GM12801 (cell line): ENCODE results near the gene NPAS3.

Source experiments
- CTCF ChIP-seq: IDR thresholded peaks from one replicate; pipeline ENCODE4 v1.5.1; 2011; ENCODE audit warnings: control low read depth; ENCODE audit not compliant: insufficient read length; ENCODE audit errors: extremely low read depth

The NPAS3 gene

GRCh38 chr14:32933629-32934072, 5.0 kb upstream of the NPAS3 start:
- no peak for TF ChIP-seq CTCF

DNA sequence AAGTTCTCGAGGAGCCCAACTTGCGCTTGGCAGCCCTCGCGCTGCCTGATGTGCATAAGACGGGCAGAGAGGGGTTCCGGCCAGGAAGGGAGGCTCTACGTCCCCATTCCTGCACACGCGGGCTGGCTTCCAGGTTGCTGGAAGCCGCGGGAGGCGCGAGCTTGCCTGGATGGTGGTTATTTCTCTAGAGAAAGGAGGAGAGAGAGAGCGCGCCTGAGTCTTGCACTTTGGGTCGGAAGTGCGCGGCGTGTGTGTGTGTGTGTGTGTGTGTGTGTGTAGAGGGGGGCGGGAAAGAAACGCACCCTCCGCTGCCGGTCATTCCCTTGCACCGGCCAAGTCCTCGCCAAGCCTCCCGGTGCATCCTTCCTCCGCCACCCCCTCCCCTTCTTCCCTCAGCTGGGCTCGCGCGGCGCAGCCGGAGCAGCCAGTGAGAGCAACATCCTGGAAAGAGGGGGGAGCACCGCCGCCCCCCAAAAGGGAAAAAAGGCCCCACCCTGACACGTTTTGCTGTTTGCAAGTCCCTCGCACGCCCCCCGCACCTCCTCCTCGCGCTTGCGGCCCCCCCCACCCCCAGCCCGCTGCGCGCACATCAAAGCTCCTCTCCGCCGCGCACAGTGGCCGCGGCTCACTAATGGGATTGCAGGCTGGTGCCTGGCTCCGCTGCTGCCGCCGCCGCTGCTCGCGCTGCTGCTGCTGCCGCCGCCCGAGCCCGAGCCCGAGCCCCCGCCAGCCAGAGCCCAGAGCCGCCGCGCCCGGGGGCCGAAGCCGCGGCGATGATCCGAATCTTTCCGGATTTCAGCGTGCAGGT, 4.4 kb upstream of the NPAS3 start:
- no peak for TF ChIP-seq CTCF

DNA sequence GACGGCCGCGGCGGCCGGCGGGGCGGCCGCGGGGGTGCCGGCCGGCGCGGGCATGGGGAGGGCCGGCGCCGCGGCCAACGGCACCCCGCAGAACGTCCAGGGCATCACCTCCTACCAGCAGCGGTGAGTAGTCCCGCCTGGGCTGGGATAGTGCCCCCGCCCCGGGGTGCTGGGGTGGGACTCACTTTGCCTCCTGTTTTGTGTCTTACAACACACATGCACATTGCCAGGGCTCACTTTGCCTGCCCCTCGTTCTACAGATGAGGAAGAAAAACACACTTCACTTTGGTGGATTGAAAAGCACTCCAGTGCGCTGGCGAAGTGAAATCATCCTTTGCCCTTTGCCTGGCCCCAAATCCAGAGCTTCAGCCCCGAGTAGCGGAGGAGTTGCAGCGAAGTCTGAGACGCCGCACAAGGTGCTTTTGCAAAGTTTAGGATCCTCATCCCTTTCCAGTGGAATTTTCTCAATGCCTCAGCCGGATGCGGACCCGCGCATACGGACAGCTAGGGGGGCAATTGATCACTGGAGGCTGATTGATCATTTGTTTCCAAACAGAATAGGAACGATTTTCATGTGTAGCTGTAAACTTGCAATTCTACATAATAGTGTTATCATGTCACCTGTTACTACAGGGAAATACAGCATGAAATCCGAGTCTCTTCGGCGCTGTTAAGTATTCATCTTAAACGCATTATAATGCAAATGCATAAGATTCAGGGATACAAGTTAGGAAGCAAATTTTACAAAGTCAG, 3.6 kb upstream of the NPAS3 start:
- no peak for TF ChIP-seq CTCF

DNA sequence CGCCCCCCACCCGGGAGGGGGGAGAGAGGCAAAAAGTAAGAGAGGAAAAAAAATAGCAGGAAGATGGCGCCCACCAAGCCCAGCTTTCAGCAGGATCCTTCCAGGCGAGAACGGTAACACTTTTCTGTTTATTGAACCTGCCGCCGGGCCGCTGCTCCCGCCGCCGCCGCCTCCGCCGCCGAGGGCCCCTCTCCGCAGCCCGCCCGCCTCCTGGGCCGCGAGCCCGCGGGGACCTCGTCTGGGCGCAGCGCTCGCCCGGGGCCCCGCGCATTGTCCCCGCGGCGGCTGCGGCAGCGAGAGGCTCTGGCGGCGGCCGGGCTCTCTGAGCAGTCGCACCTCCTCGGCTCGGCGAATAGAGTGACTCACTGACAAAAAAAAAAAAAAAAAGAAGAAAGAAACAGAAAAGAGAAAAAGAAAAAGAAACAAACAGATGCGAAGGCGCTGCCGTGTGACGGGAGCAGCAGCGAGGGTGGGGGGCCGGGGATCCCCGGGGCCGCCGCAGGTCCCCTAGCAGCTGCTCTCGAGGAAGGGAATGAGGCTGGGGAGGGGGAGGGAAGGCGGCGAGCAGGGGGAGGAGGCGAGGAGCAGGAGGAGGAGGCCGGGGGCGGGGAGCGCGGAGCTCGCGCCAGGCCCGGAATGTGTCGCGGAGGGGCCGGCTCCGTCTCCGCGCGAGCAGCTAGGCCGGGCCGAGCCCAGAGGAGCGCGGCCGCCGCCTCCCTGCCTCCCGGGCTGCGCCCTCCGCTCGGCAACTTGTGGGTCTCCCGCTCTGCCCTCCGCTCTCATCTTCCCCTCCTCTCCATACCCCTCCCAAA, 781 bp downstream of the NPAS3 start:
- no peak for TF ChIP-seq CTCF

GRCh38 chr14:32940066-32940651, 1.5 kb downstream of the NPAS3 start:
- no peak for TF ChIP-seq CTCF

DNA sequence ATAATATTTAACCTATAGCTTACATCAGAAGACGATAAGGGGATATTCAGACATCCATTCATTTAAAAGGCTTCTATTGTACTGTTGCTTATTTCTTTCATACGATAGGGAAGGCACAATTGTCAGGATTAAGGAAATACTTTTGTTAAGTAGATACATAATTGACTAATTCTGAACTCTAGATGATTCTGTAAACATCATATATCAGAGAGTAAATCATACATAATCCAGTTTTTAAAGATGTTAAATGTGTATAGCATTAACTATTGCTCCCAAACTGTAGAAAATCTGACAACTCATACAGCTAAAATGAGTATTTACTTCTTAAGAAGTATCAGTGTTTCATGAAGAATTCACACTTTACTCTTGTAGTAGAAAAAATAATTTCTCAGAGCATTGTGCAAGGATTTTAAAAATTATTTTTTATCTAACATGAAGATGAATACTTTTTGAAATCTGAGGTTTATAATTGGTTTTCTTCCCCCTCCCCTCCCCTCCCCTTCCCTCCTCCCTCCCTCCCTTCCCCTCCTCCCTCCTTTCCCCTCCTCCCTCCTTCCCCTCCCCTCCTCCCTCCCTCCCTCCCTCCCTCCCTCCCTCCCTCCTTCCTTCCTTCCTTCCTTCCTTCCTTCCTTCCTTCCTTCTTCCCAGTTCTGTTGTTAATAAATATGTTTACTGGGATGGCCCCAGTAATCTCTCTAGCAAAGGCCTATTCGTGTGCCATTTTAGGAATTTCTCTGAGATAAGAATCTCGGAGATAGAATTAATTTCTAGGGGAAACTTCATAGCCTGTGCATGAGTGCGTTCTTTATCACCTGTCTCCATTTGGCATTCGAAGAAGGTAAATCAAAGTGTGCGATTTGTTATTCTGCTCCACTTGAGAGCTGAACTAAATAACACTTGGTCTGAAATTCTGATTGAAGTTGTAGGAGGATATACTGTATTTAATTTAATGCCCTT, 2.3 kb downstream of the NPAS3 start:
- TF ChIP-seq CTCF: no peak
